Measurements from ENCODE around the gene TNNC1. TPM values are rescaled to one million over a fixed set of nuclear protein-coding genes. Genes with fewer than 3 reads are reported as not detected.

TNNC1 gene
- total and polyA plus RNA-seq, 2 donors (not counting 3 experiments of a cell fraction or from before 2014, with no cell fraction given), result 0.12 TPM; not detected in 1

- dilution Hi-C loops (cut with MboI; ENCODE audit: extremely low pct_ligation_motif_present, low sequenced_read_pairs), result no loop called here
- H3K27me3 ChIP-seq (ENCODE audit: control insufficient read depth in 2 of 2, insufficient read depth in 2 of 2, low read length in 2 of 2), result no peaks in the 10 kb centered on the region
- no TSS peak for BruUV-seq (replicated peaks)
- ChIA-PET POLR2A (no interaction called here), CTCF (interaction anchor here (0.8 to 4.9 kb wide), 2 partner anchors 18 to 32 kb away, joined by 3 to 29 read pairs; no protein-coding TSS in a partner anchor)
- H3K9me3 ChIP-seq (replicated peaks; ENCODE audit: control insufficient read depth, insufficient read depth, low read length), result no peaks in the 10 kb centered on the region
- H3K36me3 ChIP-seq (ENCODE audit: control insufficient read depth in 2 of 2, extremely low read depth in 1 of 2, insufficient read depth in 2 of 2, low read length in 2 of 2), result peaks cover 5 to 61% of the 10 kb centered on the region in 2 experiments
- H3K9me1 ChIP-seq (replicated peaks; ENCODE audit: control insufficient read depth, extremely low read depth, insufficient read depth, low read length), result no peaks in the 10 kb centered on the region
- DNase-seq (ENCODE audit: low read depth, low spot score) (no peak), FAIRE-seq (no peak)
- H2AFZ ChIP-seq (ENCODE audit: low read depth, low read length), result no peak overlapping the region
- H4K20me1 ChIP-seq (replicated peaks; ENCODE audit: control insufficient read depth, extremely low read depth, insufficient read depth, low read length), result no peaks in the 10 kb centered on the region
- H3K4me2 ChIP-seq (ENCODE audit: insufficient read depth, low read length), result no peak overlapping the region
- peak overlapping the region; percentile 60 for H3K27ac ChIP-seq (ENCODE audit: insufficient read depth, low read depth, low read length)
- no peak overlapping the region for H3K4me3 ChIP-seq (replicated peaks in 1 of 3; ENCODE audit: insufficient read depth in 1 of 3, low read depth in 1 of 3, low read length in 3 of 3)
- intact Hi-C loops (cut with micrococcal nuclease), result no loop called here
- peaks cover 52% of the 10 kb centered on the region for H3K4me1 ChIP-seq (ENCODE audit: control insufficient read depth, extremely low read depth, insufficient read depth, low read length)
- no peaks in the 10 kb centered on the region for H3K79me2 ChIP-seq (ENCODE audit: control insufficient read depth, insufficient read depth, low read length)
- no peak for TF ChIP-seq JUN (IDR thresholded peaks at IDR 0.05; ENCODE audit: borderline replicate concordance, insufficient read depth, insufficient read length, low read depth)
- no peak for TF ChIP-seq POLR2AphosphoS5 (IDR thresholded peaks at IDR 0.05; ENCODE audit: insufficient read depth, low read depth, low read length)
- no peak overlapping the region for H3K9ac ChIP-seq (replicated peaks; ENCODE audit: extremely low read depth, insufficient read depth, low read length)
These were observed 35.6 kb upstream of the TNNC1 start for GRCh38 chr3:52489453-52489852.

GRCh38 chr3:52488746-52489145, 34.9 kb upstream of the TNNC1 start:
- no peaks in the 10 kb centered on the region for H4K20me1 ChIP-seq (replicated peaks; ENCODE audit: control insufficient read depth, extremely low read depth, insufficient read depth, low read length)
- peaks cover 6 to 63% of the 10 kb centered on the region in 2 experiments for H3K36me3 ChIP-seq (ENCODE audit: control insufficient read depth in 2 of 2, extremely low read depth in 1 of 2, insufficient read depth in 2 of 2, low read length in 2 of 2)
- ChIA-PET POLR2A (no interaction called here), CTCF (interaction anchor here (0.8 to 4.9 kb wide), 2 partner anchors 18 to 32 kb away, joined by 3 to 29 read pairs; no protein-coding TSS in a partner anchor)
- H3K4me2 ChIP-seq (ENCODE audit: insufficient read depth, low read length), result no peak overlapping the region
- H3K9ac ChIP-seq (replicated peaks; ENCODE audit: extremely low read depth, insufficient read depth, low read length), result no peak overlapping the region
- H3K27me3 ChIP-seq (ENCODE audit: control insufficient read depth in 2 of 2, insufficient read depth in 2 of 2, low read length in 2 of 2), result no peaks in the 10 kb centered on the region
- FAIRE-seq (no peak), DNase-seq (ENCODE audit: low read depth, low spot score) (no peak)
- H3K9me1 ChIP-seq (replicated peaks; ENCODE audit: control insufficient read depth, extremely low read depth, insufficient read depth, low read length), result no peaks in the 10 kb centered on the region
- dilution Hi-C loops (cut with MboI; ENCODE audit: extremely low pct_ligation_motif_present, low sequenced_read_pairs) (no loop called here), intact Hi-C loops (cut with micrococcal nuclease) (no loop called here)
- H3K79me2 ChIP-seq (ENCODE audit: control insufficient read depth, insufficient read depth, low read length), result no peaks in the 10 kb centered on the region
- H3K9me3 ChIP-seq (replicated peaks; ENCODE audit: control insufficient read depth, insufficient read depth, low read length), result no peaks in the 10 kb centered on the region
- TF ChIP-seq FOS (IDR thresholded peaks at IDR 0.05; ENCODE audit: borderline replicate concordance, insufficient read depth, low read length), result no peak
- no peak for TF ChIP-seq POLR2A (IDR thresholded peaks at IDR 0.05; ENCODE audit: low read depth, low read length)
- no peak for TF ChIP-seq JUN (IDR thresholded peaks at IDR 0.05; ENCODE audit: borderline replicate concordance, insufficient read depth, insufficient read length, low read depth)
- TF ChIP-seq CTCF (IDR thresholded peaks at IDR 0.05; ENCODE audit: extremely low read depth in 1 of 2, insufficient read depth in 1 of 2, low read depth in 1 of 2, low read length in 2 of 2), result no peak
- no peak overlapping the region for H2AFZ ChIP-seq (ENCODE audit: low read depth, low read length)
- H3K4me1 ChIP-seq (ENCODE audit: control insufficient read depth, extremely low read depth, insufficient read depth, low read length), result peaks cover 45% of the 10 kb centered on the region
- no peak overlapping the region for H3K27ac ChIP-seq (ENCODE audit: insufficient read depth, low read depth, low read length)
- no TSS peak for BruUV-seq (replicated peaks)
- no peak overlapping the region for H3K4me3 ChIP-seq (replicated peaks in 1 of 3; ENCODE audit: insufficient read depth in 1 of 3, low read depth in 1 of 3, low read length in 3 of 3)

Measured in endothelial cell of umbilical vein (primary cell).